KBM-7 (cell line): Measurements from ENCODE around the gene ARL2.
"Not testable (repeated sequence)": the region's sequence is repeated elsewhere in the genome, so short reads cannot be mapped to it uniquely, and the experiment has no call there.

Experiments
- DNase-seq: peaks from one replicate; pipeline ENCODE4 v3.0.0-alpha.2; 2015
- in situ Hi-C: fragments of 300-500 bp; cut with MboI; formaldehyde crosslinking; loops from 2 replicates; pipeline ENCODE4 v1.14.3; 2020; ENCODE audit warnings: low sequenced_read_pairs, low pct_unique_long_range_greater_than_20kb, mixed read lengths

The ARL2 gene

DNA sequence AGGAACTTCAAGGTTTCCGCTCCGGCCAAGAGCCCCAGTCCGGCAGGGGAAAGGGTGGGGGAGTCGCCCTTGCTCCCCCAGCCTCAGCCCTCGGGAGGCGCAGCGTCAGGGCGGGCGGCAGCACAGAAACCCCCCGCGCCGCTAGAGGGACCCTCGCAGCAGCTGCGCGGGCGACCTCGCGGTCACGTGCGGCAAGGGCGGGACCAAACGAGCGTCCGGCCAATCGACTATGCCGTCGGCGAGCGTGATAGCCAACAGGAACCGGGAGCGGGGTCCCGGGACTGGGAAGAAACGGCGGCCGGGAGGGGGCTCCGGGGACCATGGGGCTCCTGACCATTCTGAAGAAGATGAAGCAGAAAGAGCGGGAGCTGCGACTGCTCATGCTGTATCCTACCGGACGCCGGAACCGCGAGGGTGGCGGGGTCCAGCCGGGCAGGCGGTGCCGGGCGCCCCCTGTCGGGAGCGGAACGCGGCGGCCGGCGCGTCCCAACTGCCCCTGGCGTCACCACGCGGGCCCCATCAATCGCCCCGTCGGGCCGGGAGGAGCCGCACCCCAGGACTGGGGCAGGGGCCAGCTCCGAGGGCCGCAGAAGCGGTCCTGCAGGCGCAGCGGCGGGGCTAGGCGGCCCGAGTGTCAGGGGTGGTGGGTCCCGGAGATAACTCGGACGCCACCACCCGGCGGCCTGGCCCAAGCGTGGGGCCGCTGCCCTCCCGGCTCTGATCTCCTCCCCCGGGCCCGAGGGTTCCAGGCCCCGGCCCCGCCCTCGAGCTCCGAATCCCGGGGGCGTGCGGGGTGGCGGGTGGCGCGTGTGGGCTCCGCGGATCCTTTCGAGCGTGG lies at the start of gene ARL2:
Gene ARL2 (plus strand): TSS at position 273 of the 838 bp plus-strand sequence. CDS start 48 bp downstream, at position 321.
- in situ Hi-C loops, result no loop called here
- peak; percentile 91 for DNase-seq

DNA sequence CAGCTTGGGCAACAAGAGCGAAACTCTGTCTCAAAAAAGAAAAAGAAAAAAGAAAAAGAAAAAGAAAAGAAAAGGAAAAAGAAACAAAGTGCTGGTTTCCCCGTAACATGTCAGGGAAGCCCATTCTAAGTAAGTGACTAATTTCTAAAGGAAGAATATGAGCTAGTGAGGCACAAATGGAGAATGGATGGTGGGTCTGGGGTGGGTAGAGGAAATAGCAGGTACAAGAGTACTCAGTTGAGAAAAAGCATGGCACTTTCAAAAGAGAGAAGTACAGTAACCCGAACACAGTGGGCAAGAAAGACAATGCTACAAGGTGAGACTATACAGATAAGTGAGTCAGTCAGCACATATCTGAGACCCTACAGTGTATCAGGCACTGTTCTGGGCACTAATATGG lies 46.6 kb upstream of the ARL2 start:
- in situ Hi-C loops, result no loop called here
- no peak for DNase-seq

DNA sequence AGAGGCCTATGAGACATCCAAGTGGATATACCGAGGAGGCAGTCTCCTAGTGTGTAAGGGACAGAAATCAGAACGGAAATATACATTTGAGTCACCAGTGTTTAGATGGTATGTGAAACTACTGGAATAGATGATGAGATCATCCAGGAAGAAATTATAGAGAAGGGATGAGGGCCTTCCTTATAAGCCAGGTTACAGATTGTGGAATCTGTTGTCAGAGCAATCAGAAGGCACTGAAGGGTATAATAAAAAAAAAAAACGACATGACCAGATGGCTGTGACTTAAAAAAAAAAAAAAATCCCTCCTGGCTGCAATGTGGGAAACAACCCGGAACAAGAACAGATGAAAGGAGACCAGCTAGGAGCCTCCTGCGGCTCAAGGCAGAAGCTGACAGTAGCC lies 44.8 kb upstream of the ARL2 start:
- in situ Hi-C loops, result no loop called here
- no peak for DNase-seq

DNA sequence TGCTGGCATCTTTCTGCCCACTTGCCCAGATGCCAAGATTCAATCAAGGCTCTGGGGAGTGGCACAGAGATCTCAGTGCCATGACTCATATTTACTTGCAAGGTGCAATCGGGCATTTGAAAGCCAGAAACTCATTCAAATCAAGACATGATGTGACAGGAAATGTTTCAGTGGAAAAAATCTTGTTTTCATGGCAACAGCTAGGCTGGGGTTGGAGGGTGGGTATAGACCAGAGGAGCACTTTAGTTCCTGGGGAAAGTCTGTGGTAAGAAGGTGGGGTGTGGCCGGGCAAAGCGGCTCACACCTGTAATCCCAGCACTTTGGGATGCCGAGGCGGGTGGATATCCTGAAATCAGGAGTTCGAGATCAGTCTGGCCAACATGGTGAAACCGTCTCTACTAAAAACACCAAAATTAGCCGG lies 43.2 kb upstream of the ARL2 start:
- no peak for DNase-seq
- in situ Hi-C loops, result no loop called here

DNA sequence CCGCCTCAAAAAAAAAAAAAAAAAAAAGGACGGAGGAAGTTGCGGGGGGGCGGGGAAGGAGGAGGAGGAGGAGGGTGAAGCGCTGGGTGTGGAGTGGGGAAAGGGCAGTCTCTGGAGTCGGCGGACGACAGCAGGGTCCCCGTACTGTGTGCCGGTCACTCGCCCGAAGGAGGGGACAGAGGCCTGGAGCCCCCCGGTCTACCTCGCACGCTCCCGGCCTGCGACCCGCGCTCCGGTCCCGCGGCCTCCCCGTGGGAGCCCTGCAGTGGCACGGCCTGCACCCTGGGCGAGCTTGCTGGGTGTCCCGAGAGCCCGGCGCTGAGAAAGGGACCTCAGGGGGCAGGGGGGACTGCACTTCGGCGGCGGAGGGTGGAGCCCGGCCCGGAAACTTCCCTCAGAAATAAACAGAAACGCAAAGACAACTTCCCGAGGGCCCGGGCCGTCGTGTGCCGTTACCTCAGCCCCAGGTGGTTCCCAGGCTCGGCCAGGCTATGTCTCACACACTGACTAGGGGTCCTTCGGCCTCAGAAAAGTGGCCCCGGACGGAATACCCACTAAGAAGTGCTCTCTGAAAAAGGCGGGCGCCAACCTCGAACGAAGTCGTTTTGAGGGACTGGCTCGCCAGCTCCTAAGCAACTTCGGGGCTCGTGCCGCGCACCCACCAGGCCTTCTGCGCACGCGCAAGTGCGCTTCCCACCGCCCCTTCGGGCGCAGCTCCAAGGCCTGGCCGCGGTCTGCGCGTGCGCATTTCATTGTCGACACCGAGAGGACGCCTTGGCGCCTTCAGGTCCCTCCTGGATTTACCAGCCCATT lies 42.3 kb upstream of the ARL2 start, which contains the start of gene MAJIN:
Gene MAJIN (minus strand): TSS at position 688 of the 813 bp plus-strand sequence. CDS start 12,703 bp downstream, outside the sequence.
- in situ Hi-C loops, result no loop called here
- no peak for DNase-seq

DNA sequence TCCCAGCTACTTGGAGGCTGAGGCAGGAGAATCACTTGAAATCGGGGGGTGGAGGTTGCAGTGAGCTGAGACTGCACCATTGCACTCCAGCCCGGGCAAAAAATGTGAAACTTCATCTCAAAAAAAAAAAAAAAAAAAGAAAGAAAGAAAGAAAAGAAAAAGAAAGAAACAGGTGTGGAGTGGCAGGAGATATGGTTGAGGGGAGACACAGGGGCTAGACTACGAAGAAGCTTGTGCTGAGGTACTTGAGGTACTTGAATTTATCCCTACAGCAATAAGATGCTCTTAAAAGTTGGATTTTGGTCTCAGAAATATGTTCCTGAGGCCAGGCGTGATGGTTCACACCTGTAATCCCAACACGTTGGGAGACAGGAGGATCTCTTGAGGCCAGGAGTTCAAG lies 39.8 kb upstream of the ARL2 start:
- in situ Hi-C loops, result no loop called here
- DNase-seq, result no peak

DNA sequence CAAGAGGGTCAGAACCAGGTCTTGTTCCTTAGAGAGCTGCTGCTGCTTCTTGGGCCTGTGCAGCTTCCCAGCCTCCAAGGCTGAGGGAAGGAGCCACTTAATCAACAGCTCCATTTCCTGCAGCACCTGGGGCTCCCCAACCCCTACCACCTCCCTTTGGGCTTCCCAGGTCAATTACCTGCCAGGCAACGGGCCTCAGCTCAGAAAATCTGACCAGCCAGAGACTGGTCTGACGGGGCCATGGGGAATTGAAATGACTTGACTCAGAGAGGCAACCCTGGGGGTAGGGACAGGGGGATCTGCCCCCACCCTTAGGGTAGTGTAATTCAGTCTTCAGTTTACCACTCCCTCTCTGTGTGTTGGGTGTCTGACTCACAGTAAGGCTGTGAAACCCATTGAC lies 37.3 kb upstream of the ARL2 start:
- no peak for DNase-seq
- in situ Hi-C loops, result no loop called here

DNA sequence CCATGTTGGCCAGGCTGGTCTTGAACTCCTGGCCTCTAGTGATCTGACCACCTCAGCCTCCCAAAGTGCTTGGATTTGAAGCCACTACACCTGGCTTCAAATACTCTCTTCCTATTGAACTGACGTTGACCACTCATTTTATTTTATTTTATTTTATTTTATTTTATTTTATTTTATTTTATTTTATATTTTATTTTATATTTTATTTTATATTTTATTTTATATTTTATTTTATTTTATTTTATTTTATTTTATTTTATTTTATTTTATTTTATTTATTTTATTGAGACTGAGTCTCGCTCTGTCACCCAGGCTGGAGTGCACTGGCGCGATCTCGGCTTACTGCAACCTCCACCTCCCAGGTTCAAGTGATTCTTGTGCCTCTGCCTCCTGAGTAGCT lies 30.6 kb upstream of the ARL2 start:
- in situ Hi-C loops, DNase-seq: not testable (repeated sequence)

DNA sequence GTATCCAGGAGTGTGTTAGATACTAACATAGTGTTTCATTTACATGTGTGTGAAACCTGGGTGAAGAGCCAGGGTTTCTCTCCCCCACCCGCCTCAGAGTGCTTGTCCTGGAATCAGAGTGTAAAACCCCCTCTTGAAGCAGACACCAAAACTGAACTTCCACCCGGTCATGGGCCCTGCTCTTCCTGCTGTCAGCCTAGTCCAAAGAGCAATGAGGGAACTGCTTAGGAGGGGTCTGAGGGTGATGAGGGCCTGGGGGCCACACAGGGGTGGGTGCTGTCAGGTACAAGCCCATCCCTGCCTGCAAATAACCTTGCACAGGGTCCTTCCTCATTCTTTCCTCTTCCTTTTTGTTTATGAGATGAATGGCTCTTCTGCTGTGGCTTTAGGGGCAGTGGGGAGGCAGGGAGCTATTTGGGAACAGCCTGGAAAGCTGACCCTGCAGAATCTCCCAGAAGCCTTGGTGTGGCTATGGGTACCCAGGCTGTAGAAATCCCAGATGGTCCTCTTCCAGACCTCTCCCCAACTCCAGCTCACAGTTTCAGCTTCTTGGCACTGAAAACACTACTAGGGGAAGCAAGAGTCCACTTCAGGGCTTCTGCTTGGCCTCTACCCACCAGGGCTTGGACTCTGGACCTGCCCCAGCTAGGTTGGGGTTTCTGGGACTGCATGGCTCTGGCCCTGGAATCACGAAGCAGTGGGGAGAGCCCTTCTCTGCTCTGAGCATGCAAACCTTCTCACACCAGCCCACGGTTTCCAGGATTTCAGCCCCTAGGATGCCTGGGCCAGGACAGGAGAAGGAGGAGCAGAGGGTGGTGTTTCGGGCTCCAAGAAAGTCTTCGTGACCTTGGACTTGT lies 25.7 kb upstream of the ARL2 start:
- in situ Hi-C loops, result no loop called here
- DNase-seq, result no peak

DNA sequence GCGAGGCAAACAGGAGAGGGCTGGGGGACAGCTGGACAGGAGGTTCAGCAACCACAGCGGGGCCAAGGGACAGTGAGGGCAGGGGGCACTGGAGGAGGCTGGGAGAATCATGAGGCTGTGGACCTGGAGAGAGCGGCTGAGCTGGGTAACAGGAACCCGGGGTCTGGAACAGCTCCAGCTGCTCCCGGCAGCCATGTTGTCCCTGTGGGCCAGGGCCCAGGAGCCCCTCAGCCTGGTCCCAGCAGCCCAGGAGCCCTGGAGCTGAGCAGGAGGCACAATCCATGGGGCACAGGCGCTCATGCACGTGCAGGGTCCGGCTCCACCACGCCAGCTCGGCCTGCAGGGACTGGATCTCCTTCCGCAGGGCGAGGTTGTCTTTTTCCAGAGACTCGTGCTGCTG lies 24.5 kb upstream of the ARL2 start:
- DNase-seq, result no peak
- in situ Hi-C loops, result no loop called here

DNA sequence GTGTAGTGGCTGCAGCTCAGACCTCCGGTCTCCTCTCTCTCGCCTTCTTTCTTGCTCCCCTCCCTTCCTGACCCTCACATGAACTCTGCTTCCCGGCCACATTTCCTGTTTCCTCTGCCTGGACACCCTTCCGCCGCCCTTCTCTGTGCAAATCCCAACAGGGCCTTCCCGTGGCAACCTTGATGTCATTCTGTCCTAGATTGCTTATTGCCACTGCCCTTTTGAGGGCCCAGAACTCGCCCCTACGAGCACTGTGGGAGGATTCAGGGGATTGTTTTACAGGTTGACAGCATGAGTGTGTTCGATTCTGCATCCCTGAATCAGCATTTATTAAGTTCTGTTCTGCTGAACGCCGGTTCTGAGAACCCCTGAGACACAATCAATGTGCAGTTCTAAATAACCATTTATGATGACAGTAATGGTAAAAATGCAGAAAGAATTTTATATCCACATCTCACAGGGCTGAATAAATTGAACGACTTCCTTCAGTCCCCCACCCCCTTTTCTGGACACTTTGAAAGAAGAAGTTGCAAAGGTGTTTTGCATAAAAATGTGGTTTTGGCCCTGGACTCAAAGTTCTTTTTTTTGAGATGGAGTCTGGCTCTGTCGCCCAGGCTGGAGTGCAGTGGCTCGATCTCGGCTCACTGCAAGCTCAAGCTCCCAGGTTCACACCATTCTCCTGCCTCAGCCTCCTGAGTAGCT lies 23.6 kb upstream of the ARL2 start:
- DNase-seq, result no peak
- in situ Hi-C loops, result no loop called here

DNA sequence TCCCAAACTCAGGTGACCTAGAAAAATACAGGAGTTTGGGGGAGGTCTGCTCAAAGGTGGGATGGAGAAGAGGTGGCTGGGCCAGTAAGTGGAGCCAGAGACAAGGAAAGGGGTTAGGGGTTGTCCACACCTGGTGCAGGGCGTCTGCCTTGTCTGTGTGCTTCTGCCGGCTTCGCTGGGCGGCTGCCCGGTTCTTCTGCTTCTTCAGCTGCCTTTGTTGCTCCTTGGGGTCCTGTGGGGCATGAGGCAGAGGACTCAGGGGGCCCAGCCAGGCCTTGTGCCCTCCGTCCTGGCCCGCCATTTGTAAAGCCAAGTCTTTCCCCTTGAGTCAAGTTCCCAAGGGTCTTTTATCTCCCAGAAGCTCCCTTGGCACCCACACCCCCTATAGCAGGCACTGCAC lies 19.6 kb upstream of the ARL2 start:
- DNase-seq, result no peak
- in situ Hi-C loops, result no loop called here

DNA sequence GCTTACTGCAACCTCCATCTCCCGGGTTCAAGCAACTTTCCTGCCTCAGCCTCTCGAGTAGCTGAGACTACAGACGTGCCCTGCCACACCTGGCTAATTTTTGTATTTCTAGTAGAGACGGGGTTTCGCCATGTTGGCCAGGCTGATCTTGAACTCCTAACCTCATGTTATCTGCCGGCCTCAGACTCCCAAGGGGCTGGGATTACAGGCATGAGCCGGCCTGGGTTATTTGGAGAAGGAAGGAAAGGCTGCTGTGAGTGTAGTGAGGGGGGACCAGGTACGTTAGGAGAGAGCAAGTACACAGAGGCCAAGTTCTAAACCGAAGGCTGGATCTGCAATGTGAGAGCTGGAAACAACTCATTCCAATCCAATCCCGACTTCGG lies 17.6 kb upstream of the ARL2 start:
- in situ Hi-C loops, result no loop called here
- DNase-seq, result no peak

DNA sequence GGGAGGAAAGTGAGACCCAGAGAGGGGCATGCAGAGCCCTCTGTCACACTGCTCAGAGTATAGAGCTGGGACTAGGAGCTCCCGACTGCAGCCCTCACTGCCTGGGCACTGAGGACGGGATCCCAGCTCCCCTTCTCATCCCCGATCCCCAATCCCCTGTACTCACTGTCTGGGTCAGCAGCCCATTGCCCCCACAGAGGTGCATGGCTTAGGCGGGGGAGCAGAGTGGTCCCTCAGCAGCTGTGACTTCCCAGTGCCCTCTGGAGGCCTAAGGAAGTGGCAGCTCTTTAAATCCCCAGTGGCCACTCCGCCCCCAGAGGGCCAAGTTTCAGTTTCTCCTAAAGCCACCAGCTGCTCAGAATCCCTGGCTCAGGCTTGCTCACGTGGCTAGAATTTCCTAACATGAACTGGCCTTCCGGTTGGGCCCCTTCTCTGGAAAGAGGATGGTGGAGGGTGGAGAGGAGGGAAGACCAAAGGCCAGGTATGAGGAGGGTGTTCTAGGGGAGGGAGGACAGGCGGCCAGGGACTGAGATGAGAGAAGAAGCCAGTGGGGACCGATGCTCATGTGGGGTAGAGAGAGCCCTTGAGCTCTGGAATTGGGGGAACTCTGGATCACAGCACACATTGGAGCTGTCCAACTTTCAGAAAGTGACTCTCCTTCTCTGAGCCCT lies 17.1 kb upstream of the ARL2 start, which contains the start of gene BATF2:
Gene BATF2 (minus strand): TSS at position 262 of the 671 bp plus-strand sequence. CDS start 57 bp downstream, at position 205.
- peak; percentile 58 for DNase-seq
- in situ Hi-C loops, result no loop called here

DNA sequence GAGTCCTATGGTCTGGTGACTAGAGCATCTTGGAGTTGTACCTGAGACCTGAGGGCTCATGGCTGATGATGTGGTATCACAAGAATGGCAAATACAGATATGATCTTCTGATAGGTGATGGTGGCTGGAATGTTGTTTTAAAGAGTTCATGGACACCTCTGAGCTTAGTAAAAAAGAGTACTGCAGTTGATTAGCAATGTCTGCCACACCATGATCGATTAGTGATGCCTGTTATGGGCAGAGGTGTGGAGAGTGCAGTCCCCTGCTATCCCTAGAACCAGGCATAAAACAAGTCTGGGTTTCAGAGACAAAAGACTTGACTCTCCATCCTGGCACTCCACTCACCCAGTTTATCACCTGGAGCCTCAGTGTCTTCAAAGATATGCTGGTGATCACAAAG lies 15.8 kb upstream of the ARL2 start:
- in situ Hi-C loops, result no loop called here

DNA sequence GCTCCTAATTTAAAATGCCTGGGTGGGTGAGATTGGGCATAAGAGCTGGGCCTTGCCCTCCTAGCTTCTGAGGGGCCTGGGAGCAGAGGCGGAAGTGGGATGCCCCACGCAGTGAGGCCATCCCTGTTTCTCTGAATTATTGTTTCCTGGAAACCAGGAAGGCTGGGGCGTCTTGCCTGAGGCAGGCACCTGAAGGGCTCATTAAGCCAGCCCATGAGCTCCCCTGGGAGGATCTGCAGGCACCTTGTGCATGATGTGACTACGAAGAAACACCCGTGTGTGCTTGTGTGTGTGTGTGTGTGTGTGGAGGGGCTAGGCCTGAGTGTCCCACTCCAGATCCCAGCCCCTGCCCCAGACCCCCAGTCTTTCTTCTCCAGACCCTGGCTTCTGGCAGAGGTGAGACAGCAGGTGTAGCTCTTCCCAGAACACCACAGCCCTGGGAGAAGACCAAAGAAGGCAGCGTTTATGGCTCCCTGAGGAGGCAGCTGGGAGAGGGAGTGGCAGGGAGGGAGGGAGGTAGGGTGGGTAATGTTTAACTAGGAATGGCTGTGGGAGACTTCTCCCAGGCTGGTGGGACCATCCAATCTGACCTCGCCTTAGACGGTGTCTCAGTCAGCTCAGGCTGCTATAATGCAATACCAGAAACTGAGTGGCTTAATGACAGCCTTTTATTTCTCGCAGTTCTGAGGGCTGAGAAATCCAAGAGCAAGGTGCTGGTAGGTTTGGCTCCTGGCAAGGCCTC lies 15.1 kb upstream of the ARL2 start:
- no peak for DNase-seq
- in situ Hi-C loops, result no loop called here

More for the DNA sequence above, 15.8 kb upstream of the ARL2 start:
- no peak for DNase-seq

DNA sequence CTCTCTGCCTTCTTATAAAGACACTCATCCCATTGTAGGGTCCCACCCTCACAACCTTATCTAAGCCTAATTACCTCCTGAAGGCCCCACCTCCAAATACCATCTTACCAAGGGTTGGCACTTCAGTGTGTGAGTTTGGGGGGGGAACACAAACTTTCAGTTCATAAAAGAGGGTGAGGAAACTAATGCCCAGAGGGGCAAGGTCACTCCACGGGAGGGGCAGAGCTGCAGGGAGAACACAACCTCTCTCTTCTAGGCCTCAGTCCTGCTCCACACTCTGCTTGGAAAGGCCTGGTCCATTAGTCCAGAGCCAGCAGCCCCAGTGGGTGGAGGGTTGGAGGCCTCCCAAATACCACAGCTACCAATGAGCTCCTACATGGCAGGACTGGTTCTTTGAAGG lies 14.5 kb upstream of the ARL2 start:
- in situ Hi-C loops, result no loop called here
- no peak for DNase-seq

DNA sequence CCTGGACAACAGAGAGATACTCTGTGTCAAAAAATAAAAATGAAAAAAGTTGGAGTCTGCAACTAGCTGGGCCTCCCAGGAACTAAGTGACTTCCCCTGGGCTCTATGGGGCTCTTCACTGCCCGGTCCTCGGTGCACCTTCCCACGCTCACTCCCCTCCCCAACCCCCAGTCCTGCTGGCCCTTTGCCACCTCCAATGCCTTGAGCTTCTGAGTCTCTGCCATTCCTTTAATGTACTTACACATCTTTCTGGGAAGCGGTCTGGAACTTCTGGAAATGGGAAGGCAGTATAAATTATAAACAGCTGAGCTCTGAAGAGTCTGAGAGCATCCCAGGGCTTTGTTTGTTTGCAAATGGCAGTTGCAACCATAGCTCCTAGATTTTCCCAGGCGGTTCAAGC lies 11.3 kb upstream of the ARL2 start:
- no peak for DNase-seq
- in situ Hi-C loops, result no loop called here
